K562 (cell line): ENCODE measurements around the gene RHCG. TPM values are rescaled to one million over a fixed set of nuclear protein-coding genes. Genes with fewer than 3 reads are reported as not detected.

ENCODE experiments used
- ATAC-seq: fragments of 200-7000 bp; cut with Tn5 transposase; 3 replicates; pipeline ENCODE4 v1.9.1; 2020; ENCODE audit warnings: moderate library complexity
- BruUV-seq: library from RNA; stranded (reverse); fragments of 400-500 nt; replicated peaks from 2 replicates; lab custom pipeline; 2021; lab: Mats Ljungman, UMichigan
- CTCF ChIA-PET: fragments of 300-600 bp; formaldehyde crosslinking; extraction: SDS; loops from one replicate; lab custom pipeline; 2021; ENCODE audit warnings: low intra/inter-chr PET ratio; lab: Yijun Ruan, JAX
- POLR2A ChIA-PET: fragments of 300-600, 350-650 bp; sonication (Branson Sonifier 250); formaldehyde crosslinking; extraction: SDS; loops from one replicate; lab custom pipeline; 2021; ENCODE audit warnings: antibody characterized with exemption, inconsistent platforms; lab: Yijun Ruan, JAX
- DNase-seq, 4 experiments: peaks; one replicate each; pipeline versions ENCODE4 v3.0.0 to v3.0.0-alpha.2; 2011 to 2018; ENCODE audit warnings: low spot score in 3 of 4, mixed read lengths in 3 of 4; ENCODE audit errors: extremely low read depth in 1 of 4
- FAIRE-seq: peaks from 2 replicates; lab custom pipeline; 2011; peaks lifted over from hg19 to GRCh38; lab: Jason Lieb, UNC
- H2AFZ ChIP-seq: 2 replicates; pipeline ENCODE4 v1.6.0; 2011; ENCODE audit warnings: low read depth, low read length, control low read depth, inconsistent platforms
- H3K27ac ChIP-seq: fragments of 200-600 bp; 3 replicates; pipeline ENCODE4 v1.8.0; 2011; ENCODE audit warnings: low read depth, mild to moderate bottlenecking, control low read depth, inconsistent platforms, low read length, moderate library complexity, mixed read lengths; ENCODE audit errors: extremely low read depth
- H3K27me3 ChIP-seq, 2 experiments: fragments of 300-600 bp in 1 of 2; 2 replicates in 1 of 2; 3 replicates in 1 of 2; pipeline versions ENCODE4 v1.6.0 to v1.8.0; 2011; ENCODE audit warnings: inconsistent platforms in 2 of 2, low read length in 2 of 2, mild to moderate bottlenecking in 1 of 2, mixed read lengths in 1 of 2, moderate library complexity in 1 of 2; ENCODE audit not compliant: control insufficient read depth in 2 of 2, insufficient read depth in 2 of 2
- H3K36me3 ChIP-seq: fragments of 300-600 bp; 3 replicates; pipeline ENCODE4 v1.8.0; 2011; ENCODE audit warnings: mild to moderate bottlenecking, low read length, inconsistent platforms; ENCODE audit not compliant: control insufficient read depth, insufficient read depth
- H3K4me1 ChIP-seq, 2 experiments: fragments of 200-600 bp in 1 of 2; replicated peaks in 1 of 2; 2 replicates in 1 of 2; 3 replicates in 1 of 2; pipeline versions ENCODE4 v1.5.1 to v1.8.0; 2011; ENCODE audit warnings: inconsistent platforms in 2 of 2, low read length in 2 of 2, mild to moderate bottlenecking in 1 of 2, mixed read lengths in 1 of 2, moderate library complexity in 1 of 2; ENCODE audit not compliant: control insufficient read depth in 2 of 2, insufficient read depth in 2 of 2
- H3K4me2 ChIP-seq: 2 replicates; pipeline ENCODE4 v1.6.1; 2011; ENCODE audit warnings: low read length, control low read depth, inconsistent platforms, mixed read lengths; ENCODE audit not compliant: insufficient read depth
- H3K4me3 ChIP-seq: fragments of 200-600 bp; sonication (generic), shearing (Covaris generic); 2 replicates; pipeline ENCODE4 v1.5.1; 2016; ENCODE audit warnings: control low read depth, inconsistent platforms
- H3K79me2 ChIP-seq: fragments of 200-600 bp; 3 replicates; pipeline ENCODE4 v1.8.0; 2011; ENCODE audit warnings: low read length, inconsistent platforms; ENCODE audit not compliant: control insufficient read depth, insufficient read depth
- H3K9ac ChIP-seq, 2 experiments: 2 replicates each; pipeline versions ENCODE4 v1.6.0 to v1.6.1; 2011; ENCODE audit warnings: low read depth in 2 of 2, low read length in 2 of 2, control low read depth in 1 of 2, inconsistent platforms in 1 of 2, mild to moderate bottlenecking in 1 of 2, mixed read lengths in 1 of 2; ENCODE audit not compliant: insufficient read depth in 1 of 2
- H3K9me1 ChIP-seq: one replicate; pipeline ENCODE4 v1.6.0; 2011; ENCODE audit warnings: inconsistent platforms, mild to moderate bottlenecking, low read length, moderate library complexity; ENCODE audit not compliant: control insufficient read depth, insufficient read depth
- H3K9me3 ChIP-seq: replicated peaks from 2 replicates; pipeline ENCODE4 v1.5.1; 2011; ENCODE audit warnings: low read depth, low read length, inconsistent platforms; ENCODE audit not compliant: control insufficient read depth, insufficient read depth
- H4K20me1 ChIP-seq: replicated peaks from 2 replicates; pipeline ENCODE4 v1.6.1; 2011; ENCODE audit warnings: low read length, inconsistent platforms, mixed read lengths; ENCODE audit not compliant: control insufficient read depth, insufficient read depth
- ARID1B ChIP-seq: fragments of 450-650 bp; IDR thresholded peaks from 2 replicates; pipeline ENCODE4 v1.6.1; 2016; ENCODE audit warnings: antibody characterized with exemption, mild to moderate bottlenecking, inconsistent platforms
- FOS ChIP-seq: IDR thresholded peaks from 3 replicates; pipeline ENCODE4 v1.6.1; 2011; ENCODE audit not compliant: insufficient read length; ENCODE audit errors: extremely low read depth
- NFIC ChIP-seq: fragments of 450-650 bp; IDR thresholded peaks from 2 replicates; pipeline ENCODE4 v1.6.1; 2017; ENCODE audit warnings: mild to moderate bottlenecking, inconsistent platforms
- PRPF4 ChIP-seq: fragments of 200-400 bp; formaldehyde crosslinking; IDR thresholded peaks from one replicate; pipeline ENCODE4 v1.6.1; 2017; ENCODE audit warnings: low read length, low read depth, mild to moderate bottlenecking; ENCODE audit not compliant: insufficient read depth, poor library complexity, severe bottlenecking
- PURB ChIP-seq: sonication (generic); formaldehyde crosslinking; IDR thresholded peaks from 2 replicates; pipeline ENCODE4 v1.9.0; 2021; ENCODE audit warnings: low read depth, mild to moderate bottlenecking, missing genetic modification reagents
- TSC22D4 ChIP-seq: fragments of 450-650 bp; IDR thresholded peaks from 2 replicates; pipeline ENCODE4 v1.6.1; 2016; ENCODE audit warnings: missing genetic modification characterization, missing biosample characterization, control low read depth
- XRCC4 ChIP-seq: IDR thresholded peaks from one replicate; pipeline ENCODE4 v1.6.1; 2011; ENCODE audit not compliant: insufficient read depth, insufficient read length; ENCODE audit errors: extremely low read depth
- ZNF695 ChIP-seq: fragments of 450-650 bp; formaldehyde crosslinking; IDR thresholded peaks from 2 replicates; pipeline ENCODE4 v1.4.0; 2020; ENCODE audit warnings: mild to moderate bottlenecking, moderate library complexity
- WGBS: fragments of 100-300 bp; shearing (Covaris generic); methylation state at CpG from one replicate; pipeline ENCODE4 v1.1.6; 2016; ENCODE audit warnings: low coverage, mixed read lengths; ENCODE audit not compliant: insufficient coverage; ENCODE audit errors: missing lambda C conversion rate; 5-methylcytosine and 5-hydroxymethylcytosine counted together
- in situ Hi-C: fragments of 300-500 bp; cut with MboI; formaldehyde crosslinking; loops from 4 replicates; pipeline ENCODE4 v1.15.0; 2018; ENCODE audit warnings: inconsistent platforms, mixed read lengths
- intact Hi-C: fragments of 100-400 bp; cut with micrococcal nuclease; formaldehyde crosslinking; loops from 2 replicates; pipeline ENCODE4 v1.14.2; 2022
- polyA plus RNA-seq, 8 experiments: library from polyadenylated mRNA; depleted of rRNA in 4 of 8; stranded (reverse) in 5 of 8; unstranded in 3 of 8; fragments of >200 nt; fragmentation: Nextera tagmentation in 2 of 8; fragmentation: Illumina TruSeq in 1 of 8; extraction: Ambion mirVana in 2 of 8; extraction: Trizol in 1 of 8; gene quantifications; 2 replicates each; pipeline versions ENCODE4 v1.2.1 to v1.2.3, GENCODE V29; 2011 to 2014; ENCODE audit warnings: inconsistent platforms in 1 of 8, missing spikeins in 1 of 8
- total RNA-seq, 7 experiments: library from RNA; depleted of rRNA in 6 of 7; stranded (reverse); fragments of >200 nt in 6 of 7; fragmentation: Illumina TruSeq in 2 of 7; extraction: Trizol in 2 of 7; gene quantifications; 2 replicates each; pipeline versions ENCODE4 v1.2.1 to v1.2.3, GENCODE V29; 2011 to 2021; ENCODE audit warnings: low replicate concordance in 1 of 7

RHCG gene
- total and polyA plus RNA-seq, 9 of the 15 experiments (the other 6 are each of a cell fraction or from before 2014, with no cell fraction given): not detected

DNA sequence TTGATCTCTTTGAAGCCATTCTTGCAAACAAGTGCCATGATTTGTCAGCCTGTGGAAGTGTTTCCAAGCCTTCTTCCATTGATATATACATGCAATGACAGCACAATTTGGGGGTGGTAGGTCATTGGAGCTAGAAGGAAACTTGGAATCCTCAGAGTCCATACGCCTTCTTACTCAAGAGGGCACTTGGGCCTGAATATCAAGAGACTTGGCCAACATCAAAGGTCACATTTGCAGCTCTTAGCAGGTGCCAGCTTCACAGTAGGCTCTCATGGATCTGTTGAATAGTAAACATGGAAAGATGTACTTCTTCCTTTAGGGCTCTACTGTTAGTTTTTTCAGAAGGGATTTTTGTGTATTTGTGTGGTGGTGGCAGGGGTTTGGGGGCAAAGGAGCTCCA, 50.9 kb downstream of the RHCG start:
- Histone ChIP-seq H3K27ac (no peak overlapping the region), H4K20me1 (peaks cover 12% of the 10 kb centered on the region), H3K9me3 (no peaks in the 10 kb centered on the region), H3K36me3 (no peaks in the 10 kb centered on the region), H3K9me1 (peaks cover 4% of the 10 kb centered on the region), H3K4me1 (peaks cover 0 to 7% of the 10 kb centered on the region in 2 experiments; a peak in 2 of 5 replicates), H3K79me2 (no peaks in the 10 kb centered on the region), H3K9ac (no peak overlapping the region), H3K4me2 (no peak overlapping the region), H3K27me3 (peaks cover 10 to 79% of the 10 kb centered on the region in 2 experiments; a peak in 4 of 5 replicates), H3K4me3 (no peak overlapping the region), H2AFZ (no peak overlapping the region)
- ChIA-PET CTCF (no interaction called here), POLR2A (interaction anchor here (1.6 kb wide), 1 partner anchor 12 kb away, joined by 3 read pairs; no protein-coding TSS in a partner anchor)
- BruUV-seq: no TSS peak
- WGBS: 0% methylated on average over 1 of the region's 1 CpG
- intact Hi-C loops: no loop called here
- DNase-seq (no peak), FAIRE-seq (no peak), ATAC-seq (no peak)
- in situ Hi-C loops: no loop called here
- no peak for TF ChIP-seq TSC22D4 (tag)
- TF ChIP-seq NFIC: no peak
- TF ChIP-seq XRCC4: no peak
- no peak for TF ChIP-seq PURB
- no peak for TF ChIP-seq FOS
- TF ChIP-seq ARID1B: no peak
- no peak for TF ChIP-seq PRPF4
- no peak for TF ChIP-seq ZNF695 (CRISPR knock-in tag)
